ENCODE measurements around the gene GPC5.

The GPC5 gene

GRCh38 chr13:92312823-92313222 is 914.4 kb downstream of the GPC5 start:
- Mint-ChIP-seq H3K27ac (no peak overlapping the region), H3K27me3 (no peaks in the 10 kb centered on the region), H3K4me3 (no peak overlapping the region), H3K36me3 (ENCODE audit: low read depth) (no peaks in the 10 kb centered on the region), H3K4me1 (ENCODE audit: low read depth) (no peaks in the 10 kb centered on the region), H3K9me3 (peaks cover 39% of the 10 kb centered on the region)
- intact Hi-C loops (cut with micrococcal nuclease) = no loop called here

DNA sequence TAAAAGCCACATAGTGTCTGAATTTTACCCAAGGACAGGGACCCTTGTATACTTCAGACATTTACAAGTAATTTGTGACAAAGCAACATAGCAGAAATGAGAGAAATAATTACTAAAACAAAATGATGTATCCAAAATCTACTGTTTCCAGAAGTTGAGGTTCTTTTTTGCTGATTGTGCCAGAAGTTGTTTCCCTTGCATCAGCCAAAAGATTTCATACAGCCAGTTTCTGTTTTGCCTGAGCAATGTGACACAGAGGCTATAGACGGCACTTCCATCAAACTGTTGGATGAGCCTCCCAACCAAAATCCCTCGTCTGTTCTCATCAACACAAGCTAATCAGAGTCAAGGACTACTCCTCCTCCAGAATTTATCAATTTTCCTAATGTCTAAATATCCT is 915.0 kb downstream of the GPC5 start:
- no peak overlapping the region for H3K4me3 Mint-ChIP-seq
- intact Hi-C loops (cut with micrococcal nuclease) = no loop called here
- no peaks in the 10 kb centered on the region for H3K36me3 Mint-ChIP-seq (ENCODE audit: low read depth)
- H3K4me1 Mint-ChIP-seq (ENCODE audit: low read depth) = no peaks in the 10 kb centered on the region
- H3K27ac Mint-ChIP-seq = no peak overlapping the region
- H3K9me3 Mint-ChIP-seq = peaks cover 39% of the 10 kb centered on the region
- no peaks in the 10 kb centered on the region for H3K27me3 Mint-ChIP-seq

- Mint-ChIP-seq H3K4me1 (ENCODE audit: low read depth) (no peaks in the 10 kb centered on the region), H3K27me3 (no peaks in the 10 kb centered on the region), H3K36me3 (ENCODE audit: low read depth) (no peaks in the 10 kb centered on the region), H3K27ac (no peak overlapping the region), H3K9me3 (peaks cover 31% of the 10 kb centered on the region), H3K4me3 (no peak overlapping the region)
- intact Hi-C loops (cut with micrococcal nuclease) = no loop called here
Observed at GRCh38 chr13:92315265-92315664, 916.8 kb downstream of the GPC5 start.

DNA sequence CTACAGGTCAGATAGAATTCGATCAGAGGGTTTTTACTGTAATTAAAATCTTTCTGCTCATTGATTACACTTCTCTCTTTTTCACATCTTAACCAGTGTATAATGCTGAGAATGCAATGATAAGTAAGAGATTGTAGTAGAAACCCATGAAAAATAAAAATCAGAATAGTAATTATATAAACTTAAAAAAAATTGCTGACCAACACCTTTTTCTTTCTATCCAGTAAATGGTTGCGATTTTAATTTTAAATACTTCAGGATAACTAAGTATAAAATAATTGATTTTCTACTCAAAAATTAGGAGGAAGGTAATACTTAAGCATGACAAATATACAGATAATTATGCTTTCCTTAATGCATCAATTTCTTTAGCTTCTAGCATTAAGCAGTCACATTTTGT is 917.6 kb downstream of the GPC5 start:
- peaks cover 31% of the 10 kb centered on the region for H3K9me3 Mint-ChIP-seq
- no peaks in the 10 kb centered on the region for H3K27me3 Mint-ChIP-seq
- intact Hi-C loops (cut with micrococcal nuclease) = no loop called here
- no peaks in the 10 kb centered on the region for H3K36me3 Mint-ChIP-seq (ENCODE audit: low read depth)
- no peak overlapping the region for H3K27ac Mint-ChIP-seq
- no peak overlapping the region for H3K4me3 Mint-ChIP-seq
- no peaks in the 10 kb centered on the region for H3K4me1 Mint-ChIP-seq (ENCODE audit: low read depth)

DNA sequence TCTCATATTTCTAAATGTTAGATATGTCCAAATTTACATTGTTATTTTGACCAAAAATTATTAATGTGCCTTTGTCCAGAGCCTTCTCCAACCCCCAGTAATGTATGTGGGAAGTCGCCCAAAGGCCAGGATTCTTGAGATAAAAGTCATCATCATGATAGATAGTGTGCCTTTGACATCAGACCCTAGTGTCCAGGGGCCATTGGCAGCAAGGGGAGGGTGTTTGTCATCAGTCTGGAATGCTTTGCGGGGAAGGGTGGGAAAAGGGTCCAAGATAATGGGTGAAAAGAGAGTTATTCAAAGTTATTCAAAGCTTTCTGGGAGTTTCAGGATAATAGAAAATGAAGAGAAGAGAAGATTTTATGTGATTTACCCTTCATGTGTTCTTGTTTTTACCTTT is 918.6 kb downstream of the GPC5 start:
- H3K27ac Mint-ChIP-seq = no peak overlapping the region
- H3K4me1 Mint-ChIP-seq (ENCODE audit: low read depth) = no peaks in the 10 kb centered on the region
- H3K36me3 Mint-ChIP-seq (ENCODE audit: low read depth) = no peaks in the 10 kb centered on the region
- intact Hi-C loops (cut with micrococcal nuclease) = no loop called here
- H3K27me3 Mint-ChIP-seq = no peaks in the 10 kb centered on the region
- H3K4me3 Mint-ChIP-seq = no peak overlapping the region
- H3K9me3 Mint-ChIP-seq = peaks cover 22% of the 10 kb centered on the region

DNA sequence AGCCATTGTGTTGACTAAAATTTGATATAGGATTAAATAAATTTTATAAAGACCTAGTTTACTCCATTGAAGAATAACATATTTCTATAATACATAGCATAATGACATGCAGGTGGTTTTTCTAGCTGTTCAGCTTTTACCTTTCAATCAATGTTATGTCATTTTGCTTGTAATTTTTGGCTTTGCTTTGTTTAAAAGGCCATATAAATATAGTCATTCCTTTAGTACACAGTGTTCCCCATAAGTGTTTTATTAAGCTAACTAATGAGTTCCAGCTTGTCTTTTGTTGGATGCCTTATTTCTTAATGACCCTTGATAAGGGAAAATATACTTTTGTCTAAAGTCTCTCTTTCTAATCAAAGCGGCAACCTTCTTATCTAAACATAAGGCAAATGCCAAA is 921.9 kb downstream of the GPC5 start:
- intact Hi-C loops (cut with micrococcal nuclease) = no loop called here
- no peak overlapping the region for H3K27ac Mint-ChIP-seq
- H3K4me3 Mint-ChIP-seq = no peak overlapping the region
- no peaks in the 10 kb centered on the region for H3K4me1 Mint-ChIP-seq (ENCODE audit: low read depth)
- H3K36me3 Mint-ChIP-seq (ENCODE audit: low read depth) = no peaks in the 10 kb centered on the region
- H3K27me3 Mint-ChIP-seq = no peaks in the 10 kb centered on the region
- H3K9me3 Mint-ChIP-seq = no peaks in the 10 kb centered on the region

DNA sequence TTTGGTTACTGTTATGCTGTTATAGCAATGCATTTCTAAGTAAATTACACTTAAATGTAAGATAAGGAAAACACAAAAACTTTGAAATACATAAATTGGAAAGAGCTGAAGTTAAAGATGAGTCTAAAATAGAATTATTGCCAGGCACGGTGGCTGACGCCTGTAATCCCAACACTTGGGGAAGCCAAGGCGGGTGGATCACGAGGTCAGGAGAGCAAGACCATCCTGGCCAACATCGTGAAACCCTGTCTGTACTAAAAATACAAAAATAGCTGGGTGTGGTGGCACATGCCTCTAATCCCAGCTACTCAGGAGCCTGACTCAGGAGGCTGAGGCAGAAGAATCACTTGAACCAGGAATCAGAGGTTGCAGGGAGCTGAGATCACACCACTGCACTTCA is 922.8 kb downstream of the GPC5 start:
- intact Hi-C loops (cut with micrococcal nuclease) = no loop called here
- no peaks in the 10 kb centered on the region for H3K27me3 Mint-ChIP-seq
- H3K9me3 Mint-ChIP-seq = no peaks in the 10 kb centered on the region
- H3K36me3 Mint-ChIP-seq (ENCODE audit: low read depth) = no peaks in the 10 kb centered on the region
- no peak overlapping the region for H3K4me3 Mint-ChIP-seq
- no peak overlapping the region for H3K27ac Mint-ChIP-seq
- H3K4me1 Mint-ChIP-seq (ENCODE audit: low read depth) = no peaks in the 10 kb centered on the region

GRCh38 chr13:92345627-92346026 is 947.2 kb downstream of the GPC5 start:
- Mint-ChIP-seq H3K36me3 (ENCODE audit: low read depth) (no peaks in the 10 kb centered on the region), H3K27me3 (no peaks in the 10 kb centered on the region), H3K4me3 (no peak overlapping the region), H3K9me3 (peaks cover 48% of the 10 kb centered on the region), H3K4me1 (ENCODE audit: low read depth) (no peaks in the 10 kb centered on the region), H3K27ac (no peak overlapping the region)
- intact Hi-C loops (cut with micrococcal nuclease) = no loop called here

GRCh38 chr13:92346046-92346445 is 947.6 kb downstream of the GPC5 start:
- Mint-ChIP-seq H3K27me3 (no peaks in the 10 kb centered on the region), H3K9me3 (peaks cover 48% of the 10 kb centered on the region), H3K4me3 (no peak overlapping the region), H3K36me3 (ENCODE audit: low read depth) (no peaks in the 10 kb centered on the region), H3K4me1 (ENCODE audit: low read depth) (no peaks in the 10 kb centered on the region), H3K27ac (no peak overlapping the region)
- intact Hi-C loops (cut with micrococcal nuclease) = no loop called here

- H3K27me3 Mint-ChIP-seq = no peaks in the 10 kb centered on the region
- intact Hi-C loops (cut with micrococcal nuclease) = no loop called here
- no peak overlapping the region for H3K4me3 Mint-ChIP-seq
- H3K9me3 Mint-ChIP-seq = peaks cover 43% of the 10 kb centered on the region
- no peaks in the 10 kb centered on the region for H3K36me3 Mint-ChIP-seq (ENCODE audit: low read depth)
- no peak overlapping the region for H3K27ac Mint-ChIP-seq
- H3K4me1 Mint-ChIP-seq (ENCODE audit: low read depth) = no peaks in the 10 kb centered on the region
Observed at GRCh38 chr13:92354583-92354982, 956.2 kb downstream of the GPC5 start.

- Mint-ChIP-seq H3K9me3 (peaks cover 44% of the 10 kb centered on the region), H3K4me1 (ENCODE audit: low read depth) (no peaks in the 10 kb centered on the region), H3K36me3 (ENCODE audit: low read depth) (no peaks in the 10 kb centered on the region), H3K27ac (no peak overlapping the region), H3K4me3 (no peak overlapping the region), H3K27me3 (no peaks in the 10 kb centered on the region)
- intact Hi-C loops (cut with micrococcal nuclease) = no loop called here
Observed at GRCh38 chr13:92355213-92355612, 956.8 kb downstream of the GPC5 start.

DNA sequence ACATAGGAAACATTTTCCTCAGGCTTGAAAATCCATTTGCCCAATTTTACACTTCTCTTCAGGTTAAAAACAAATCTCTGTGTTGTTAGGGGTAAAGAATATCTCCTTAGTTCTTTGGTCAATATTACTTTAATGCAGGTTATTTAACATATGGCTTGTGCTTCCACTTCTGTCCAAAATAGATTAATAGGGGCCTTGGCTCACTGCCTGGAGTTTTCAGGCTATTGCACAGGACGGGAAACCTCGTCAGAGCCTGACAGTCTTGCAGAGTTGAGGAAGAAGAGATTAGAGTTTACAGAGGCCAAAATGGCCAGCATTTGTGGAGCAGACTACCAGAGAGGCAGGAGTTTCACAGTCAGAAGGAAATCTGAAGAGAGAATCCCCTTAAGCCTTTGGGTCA is 964.3 kb downstream of the GPC5 start:
- no peaks in the 10 kb centered on the region for H3K36me3 Mint-ChIP-seq (ENCODE audit: low read depth)
- H3K27me3 Mint-ChIP-seq = no peaks in the 10 kb centered on the region
- intact Hi-C loops (cut with micrococcal nuclease) = no loop called here
- H3K27ac Mint-ChIP-seq = no peak overlapping the region
- no peak overlapping the region for H3K4me3 Mint-ChIP-seq
- H3K4me1 Mint-ChIP-seq (ENCODE audit: low read depth) = no peaks in the 10 kb centered on the region
- H3K9me3 Mint-ChIP-seq = peaks cover 40% of the 10 kb centered on the region

GRCh38 chr13:92365904-92366303 is 967.5 kb downstream of the GPC5 start:
- H3K4me1 Mint-ChIP-seq (ENCODE audit: low read depth) = no peaks in the 10 kb centered on the region
- H3K4me3 Mint-ChIP-seq = no peak overlapping the region
- no peaks in the 10 kb centered on the region for H3K36me3 Mint-ChIP-seq (ENCODE audit: low read depth)
- intact Hi-C loops (cut with micrococcal nuclease) = no loop called here
- H3K27ac Mint-ChIP-seq = no peak overlapping the region
- H3K9me3 Mint-ChIP-seq = peaks cover 17% of the 10 kb centered on the region
- no peaks in the 10 kb centered on the region for H3K27me3 Mint-ChIP-seq

- no peaks in the 10 kb centered on the region for H3K27me3 Mint-ChIP-seq
- H3K27ac Mint-ChIP-seq = no peak overlapping the region
- no peaks in the 10 kb centered on the region for H3K36me3 Mint-ChIP-seq (ENCODE audit: low read depth)
- intact Hi-C loops (cut with micrococcal nuclease) = no loop called here
- H3K9me3 Mint-ChIP-seq = peaks cover 25% of the 10 kb centered on the region
- H3K4me3 Mint-ChIP-seq = no peak overlapping the region
- no peaks in the 10 kb centered on the region for H3K4me1 Mint-ChIP-seq (ENCODE audit: low read depth)
Observed at GRCh38 chr13:92377396-92377795, 979.0 kb downstream of the GPC5 start.

GRCh38 chr13:92379371-92379770 is 981.0 kb downstream of the GPC5 start:
- peaks cover 25% of the 10 kb centered on the region for H3K9me3 Mint-ChIP-seq
- intact Hi-C loops (cut with micrococcal nuclease) = no loop called here

GRCh38 chr13:92384410-92384809 is 986.0 kb downstream of the GPC5 start:
- no peaks in the 10 kb centered on the region for H3K27me3 Mint-ChIP-seq
- intact Hi-C loops (cut with micrococcal nuclease) = no loop called here
- H3K27ac Mint-ChIP-seq = no peak overlapping the region
- H3K9me3 Mint-ChIP-seq = peaks cover 11% of the 10 kb centered on the region
- no peaks in the 10 kb centered on the region for H3K36me3 Mint-ChIP-seq (ENCODE audit: low read depth)
- H3K4me3 Mint-ChIP-seq = no peak overlapping the region
- H3K4me1 Mint-ChIP-seq (ENCODE audit: low read depth) = no peaks in the 10 kb centered on the region

More at GRCh38 chr13:92379371-92379770, 981.0 kb downstream of the GPC5 start:
- no peak overlapping the region for H3K27ac Mint-ChIP-seq
- H3K27me3 Mint-ChIP-seq = no peaks in the 10 kb centered on the region
- H3K4me3 Mint-ChIP-seq = no peak overlapping the region
- H3K36me3 Mint-ChIP-seq (ENCODE audit: low read depth) = no peaks in the 10 kb centered on the region
- no peaks in the 10 kb centered on the region for H3K4me1 Mint-ChIP-seq (ENCODE audit: low read depth)
